Measurements from ENCODE around the gene DLL3.
A peak's percentile ranks its signal among the peaks of the same experiment; 100 is the strongest.

DLL3 gene

GRCh38 chr19:39544226-39544903, 45.6 kb downstream of the DLL3 start:
- no peaks in the 10 kb centered on the region for H3K9me3 Mint-ChIP-seq
- H3K4me3 Mint-ChIP-seq, result peak overlapping the region; percentile 14
- no peak overlapping the region for H3K27ac Mint-ChIP-seq
- H3K4me1 Mint-ChIP-seq (ENCODE audit: low read depth), result peaks cover 24% of the 10 kb centered on the region
- H3K27me3 Mint-ChIP-seq (ENCODE audit: low read depth), result no peaks in the 10 kb centered on the region
- H3K36me3 Mint-ChIP-seq (ENCODE audit: low read depth), result no peaks in the 10 kb centered on the region

- Mint-ChIP-seq H3K36me3 (ENCODE audit: low read depth) (no peaks in the 10 kb centered on the region), H3K9me3 (no peaks in the 10 kb centered on the region), H3K27me3 (ENCODE audit: low read depth) (no peaks in the 10 kb centered on the region), H3K27ac (no peak overlapping the region), H3K4me3 (peak overlapping the region; percentile 14), H3K4me1 (ENCODE audit: low read depth) (peaks cover 24% of the 10 kb centered on the region)
Observed at GRCh38 chr19:39544911-39545310, 46.2 kb downstream of the DLL3 start.

DNA sequence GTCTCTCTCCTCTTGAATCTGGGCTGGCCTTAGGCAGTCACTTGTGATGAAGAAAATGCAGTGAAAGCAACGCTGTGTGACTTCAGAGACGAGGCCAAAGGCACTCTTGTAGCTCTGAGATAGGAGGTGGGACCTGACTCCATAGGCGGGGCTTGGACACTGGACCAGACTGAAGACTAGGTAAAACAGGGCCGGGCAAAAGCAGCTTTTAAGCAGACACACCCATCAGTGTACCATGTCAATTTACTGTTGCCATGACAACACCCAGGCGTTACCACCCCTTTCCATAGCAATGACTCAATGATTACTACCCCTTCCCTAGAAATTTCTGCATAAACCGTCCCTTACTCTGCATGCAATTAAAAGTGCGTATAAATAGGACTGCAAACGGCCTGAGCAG, 47.9 kb downstream of the DLL3 start:
- Mint-ChIP-seq H3K36me3 (ENCODE audit: low read depth) (no peaks in the 10 kb centered on the region), H3K4me1 (ENCODE audit: low read depth) (peaks cover 18% of the 10 kb centered on the region), H3K9me3 (no peaks in the 10 kb centered on the region), H3K27ac (no peak overlapping the region), H3K4me3 (no peak overlapping the region), H3K27me3 (ENCODE audit: low read depth) (no peaks in the 10 kb centered on the region)

- H3K27ac Mint-ChIP-seq, result no peak overlapping the region
- H3K27me3 Mint-ChIP-seq (ENCODE audit: low read depth), result no peaks in the 10 kb centered on the region
- no peaks in the 10 kb centered on the region for H3K9me3 Mint-ChIP-seq
- no peaks in the 10 kb centered on the region for H3K36me3 Mint-ChIP-seq (ENCODE audit: low read depth)
- no peak overlapping the region for H3K4me3 Mint-ChIP-seq
- H3K4me1 Mint-ChIP-seq (ENCODE audit: low read depth), result peaks cover 16% of the 10 kb centered on the region
Observed at GRCh38 chr19:39550197-39550596, 51.5 kb downstream of the DLL3 start.

GRCh38 chr19:39553082-39553652, 54.4 kb downstream of the DLL3 start:
- no peaks in the 10 kb centered on the region for H3K9me3 Mint-ChIP-seq
- H3K27me3 Mint-ChIP-seq (ENCODE audit: low read depth), result no peaks in the 10 kb centered on the region

DNA sequence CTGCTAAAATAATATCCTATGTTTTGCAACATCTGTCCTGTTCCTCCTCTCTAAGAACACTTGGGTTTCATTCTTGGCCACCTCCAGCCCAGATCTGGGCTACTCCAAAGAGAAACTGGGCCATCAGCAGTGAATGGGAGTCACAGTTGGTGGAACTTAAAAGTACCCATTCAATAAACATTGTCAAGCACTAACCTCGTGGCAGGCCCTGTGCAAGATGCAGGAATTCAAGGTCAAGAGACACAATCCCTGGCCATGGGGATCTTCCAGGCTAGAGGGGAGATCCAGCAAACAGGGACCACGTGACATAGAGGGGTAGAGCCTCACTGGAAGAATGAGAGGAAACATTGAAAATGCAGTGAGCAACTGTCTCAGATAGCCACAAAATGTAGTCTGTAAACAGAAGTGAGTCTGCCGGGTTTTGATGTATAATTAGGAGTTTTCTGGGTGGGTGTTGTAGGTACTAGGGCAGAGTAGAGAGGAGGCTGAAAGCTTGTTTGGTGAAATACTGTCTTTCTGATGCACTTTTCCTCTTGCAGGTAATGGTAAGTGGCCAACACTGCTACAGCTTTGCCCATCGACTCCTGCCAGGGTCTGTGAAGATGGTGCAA, 56.1 kb downstream of the DLL3 start:
- Mint-ChIP-seq H3K4me3 (no peak overlapping the region), H3K4me1 (ENCODE audit: low read depth) (peaks cover 29% of the 10 kb centered on the region), H3K27me3 (ENCODE audit: low read depth) (no peaks in the 10 kb centered on the region), H3K36me3 (ENCODE audit: low read depth) (no peaks in the 10 kb centered on the region), H3K9me3 (no peaks in the 10 kb centered on the region), H3K27ac (no peak overlapping the region)

More at GRCh38 chr19:39553082-39553652, 54.4 kb downstream of the DLL3 start:
- no peaks in the 10 kb centered on the region for H3K36me3 Mint-ChIP-seq (ENCODE audit: low read depth)
- H3K4me1 Mint-ChIP-seq (ENCODE audit: low read depth), result peaks cover 20% of the 10 kb centered on the region
- no peak overlapping the region for H3K27ac Mint-ChIP-seq
- no peak overlapping the region for H3K4me3 Mint-ChIP-seq

GRCh38 chr19:39555883-39556282, 57.1 kb downstream of the DLL3 start:
- Mint-ChIP-seq H3K4me3 (no peak overlapping the region), H3K4me1 (ENCODE audit: low read depth) (peaks cover 29% of the 10 kb centered on the region), H3K9me3 (no peaks in the 10 kb centered on the region), H3K27me3 (ENCODE audit: low read depth) (no peaks in the 10 kb centered on the region), H3K36me3 (ENCODE audit: low read depth) (no peaks in the 10 kb centered on the region), H3K27ac (no peak overlapping the region)

All from T-helper 1 cell treated with Interleukin-12 subunit alpha and Interleukin-12 subunit beta and Interleukin-4 antibody, amounts not matched to agents 30 μg/mL and 1 μg/mL, for 36 hours (primary cell).